Immature natural killer cell (primary cell): ENCODE data around the gene MAP3K4. TPM values are rescaled to one million over a fixed set of nuclear protein-coding genes. Genes with fewer than 3 reads are reported as not detected.

Experiments used
- DNase-seq, 3 donors: peaks; one replicate each; pipeline ENCODE4 v3.0.0; 2022; ENCODE audit warnings: mixed read lengths in 1 of 3
- H3K27ac Mint-ChIP-seq, 6 donors: one replicate each; pipeline ENCODE4 v1.8.0; 2020; ENCODE audit warnings: mixed read lengths in 6 of 6, mild to moderate bottlenecking in 5 of 6, inconsistent platforms in 4 of 6, moderate library complexity in 3 of 6
- H3K27me3 Mint-ChIP-seq, 3 donors: one replicate each; pipeline ENCODE4 v1.8.0; 2020 to 2021; ENCODE audit warnings: low read depth in 3 of 3, mild to moderate bottlenecking in 3 of 3, mixed read lengths in 3 of 3, moderate library complexity in 3 of 3, inconsistent platforms in 1 of 3
- H3K36me3 Mint-ChIP-seq, 3 donors: one replicate each; pipeline ENCODE4 v1.8.0; 2020; ENCODE audit warnings: mixed read lengths in 3 of 3, inconsistent platforms in 2 of 3, mild to moderate bottlenecking in 2 of 3
- H3K4me1 Mint-ChIP-seq, 2 donors: one replicate each; pipeline ENCODE4 v1.8.0; 2020; ENCODE audit warnings: inconsistent platforms in 2 of 2, mild to moderate bottlenecking in 2 of 2, mixed read lengths in 2 of 2, moderate library complexity in 1 of 2
- H3K4me3 Mint-ChIP-seq, 5 donors: one replicate each; pipeline ENCODE4 v1.8.0; 2020; ENCODE audit warnings: mild to moderate bottlenecking in 5 of 5, mixed read lengths in 5 of 5, inconsistent platforms in 3 of 5, moderate library complexity in 3 of 5
- H3K9me3 Mint-ChIP-seq, 6 donors: one replicate each; pipeline ENCODE4 v1.8.0; 2020; ENCODE audit warnings: mild to moderate bottlenecking in 6 of 6, mixed read lengths in 6 of 6, inconsistent platforms in 4 of 6, moderate library complexity in 3 of 6
- polyA plus RNA-seq, 3 donors: library from polyadenylated mRNA; unstranded; fragments of 300-500 nt; fragmentation: Illumina TruSeq; gene quantifications; one replicate each; pipeline ENCODE4 v1.2.3, GENCODE V29; 2021

The MAP3K4 gene
- polyA plus RNA-seq, 3 donors from 2014 or later: 5.2 to 11.2 (median 9.2) TPM

GRCh38 chr6:161127071-161127740, 135.6 kb downstream of the MAP3K4 start:
- Mint-ChIP-seq H3K4me3 (no peak overlapping the region), H3K4me1 (no peaks in the 10 kb centered on the region)

DNA sequence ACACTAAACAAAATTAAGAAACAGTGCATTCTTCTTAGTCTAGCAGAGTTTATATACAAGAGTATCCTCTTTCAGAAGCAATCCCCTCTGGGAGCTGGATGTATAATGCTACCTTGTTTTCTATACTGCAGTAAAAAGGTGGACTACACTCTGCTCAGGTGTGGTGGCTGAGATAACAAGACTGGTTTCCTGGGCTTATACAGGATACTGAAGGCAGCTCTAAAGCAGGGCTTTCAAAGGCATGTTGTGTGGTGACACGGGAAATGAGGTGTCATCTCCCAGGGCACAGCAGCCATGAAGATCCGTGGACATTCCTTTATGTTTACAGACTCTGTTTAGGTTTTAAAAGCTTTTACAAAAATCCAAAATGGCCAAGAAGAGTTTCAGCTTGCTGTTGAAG, 136.7 kb downstream of the MAP3K4 start:
- peaks cover 0 to 10% (median 1%) of the 10 kb centered on the region in 3 donors for H3K27me3 Mint-ChIP-seq
- peaks cover 50 to 63% (median 57%) of the 10 kb centered on the region in 3 donors for H3K36me3 Mint-ChIP-seq
- H3K9me3 Mint-ChIP-seq: peaks cover 11 to 30% (median 21%) of the 10 kb centered on the region in 6 donors
- no peak for DNase-seq
- H3K4me1 Mint-ChIP-seq: no peaks in the 10 kb centered on the region
- no peak overlapping the region for H3K4me3 Mint-ChIP-seq
- no peak overlapping the region for H3K27ac Mint-ChIP-seq

More at GRCh38 chr6:161127071-161127740, 135.6 kb downstream of the MAP3K4 start:
- peak overlapping the region in 1 of 6 donors; percentile 19 for H3K27ac Mint-ChIP-seq
- peaks cover 58 to 70% (median 66%) of the 10 kb centered on the region in 3 donors for H3K36me3 Mint-ChIP-seq
- DNase-seq: no peak
- H3K27me3 Mint-ChIP-seq: peaks cover 0 to 9% (median 1%) of the 10 kb centered on the region in 3 donors
- H3K9me3 Mint-ChIP-seq: peaks cover 13 to 38% (median 24%) of the 10 kb centered on the region in 6 donors

GRCh38 chr6:161128680-161129196, 137.2 kb downstream of the MAP3K4 start:
- Mint-ChIP-seq H3K27me3 (peaks cover 0 to 10% (median 1%) of the 10 kb centered on the region in 3 donors), H3K4me3 (no peak overlapping the region), H3K27ac (peak overlapping the region in 3 of 6 donors; percentile 3 to 51 (median 24)), H3K36me3 (peaks cover 45 to 58% (median 56%) of the 10 kb centered on the region in 3 donors), H3K4me1 (no peaks in the 10 kb centered on the region), H3K9me3 (peaks cover 6 to 25% (median 16%) of the 10 kb centered on the region in 6 donors)
- no peak for DNase-seq

- Mint-ChIP-seq H3K36me3 (peaks cover 40 to 47% (median 42%) of the 10 kb centered on the region in 3 donors), H3K27ac (peak overlapping the region in 1 of 6 donors; percentile 6), H3K4me3 (no peak overlapping the region)
Measured at GRCh38 chr6:161130541-161130940, 139.0 kb downstream of the MAP3K4 start.

DNA sequence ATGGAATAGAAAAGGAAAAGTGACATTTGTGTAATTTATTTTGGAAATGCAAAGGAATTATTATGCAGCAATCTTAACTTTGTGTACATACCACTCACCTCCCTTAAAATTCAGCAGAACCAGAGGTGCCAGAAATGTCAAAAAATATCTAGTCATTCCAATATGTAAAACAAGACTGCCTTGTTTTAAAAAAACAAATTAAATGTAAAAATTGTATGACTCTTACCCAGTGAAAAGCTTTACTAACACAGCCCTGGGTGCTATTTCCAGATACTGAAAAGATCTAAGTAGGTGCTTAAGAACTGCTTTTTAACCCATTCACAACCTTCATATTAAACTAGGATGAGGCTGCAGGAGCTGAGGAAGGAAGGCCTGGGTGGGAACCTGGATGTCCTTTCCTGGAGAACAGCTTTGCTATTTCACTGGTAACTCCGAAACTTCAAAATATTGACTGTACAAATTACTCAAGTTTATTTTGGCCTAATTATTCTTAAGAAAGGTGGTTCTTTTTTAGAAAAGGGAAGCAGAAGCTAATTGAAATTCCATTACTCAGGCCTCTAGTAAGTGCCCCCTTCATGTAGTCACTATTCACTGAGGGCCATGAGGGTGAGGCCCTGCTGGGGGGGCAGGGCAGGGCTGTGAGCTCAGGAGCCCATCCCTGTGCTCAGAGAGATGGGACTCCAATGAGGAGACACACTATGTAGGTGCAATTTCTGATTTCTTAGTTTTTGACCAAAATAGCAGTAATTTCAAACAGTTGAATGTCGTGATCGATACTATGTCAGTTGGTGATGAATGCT, 139.6 kb downstream of the MAP3K4 start:
- Mint-ChIP-seq H3K4me3 (no peak overlapping the region), H3K4me1 (peaks cover 0 to 9% of the 10 kb centered on the region in 2 donors), H3K27ac (no peak overlapping the region)

More at GRCh38 chr6:161130541-161130940, 139.0 kb downstream of the MAP3K4 start:
- peaks cover 0 to 5% of the 10 kb centered on the region in 2 donors for H3K4me1 Mint-ChIP-seq
- peaks cover 0 to 8% (median 1%) of the 10 kb centered on the region in 3 donors for H3K27me3 Mint-ChIP-seq
- no peak for DNase-seq
- H3K9me3 Mint-ChIP-seq: peaks cover 0 to 8% (median 2%) of the 10 kb centered on the region in 6 donors

DNA sequence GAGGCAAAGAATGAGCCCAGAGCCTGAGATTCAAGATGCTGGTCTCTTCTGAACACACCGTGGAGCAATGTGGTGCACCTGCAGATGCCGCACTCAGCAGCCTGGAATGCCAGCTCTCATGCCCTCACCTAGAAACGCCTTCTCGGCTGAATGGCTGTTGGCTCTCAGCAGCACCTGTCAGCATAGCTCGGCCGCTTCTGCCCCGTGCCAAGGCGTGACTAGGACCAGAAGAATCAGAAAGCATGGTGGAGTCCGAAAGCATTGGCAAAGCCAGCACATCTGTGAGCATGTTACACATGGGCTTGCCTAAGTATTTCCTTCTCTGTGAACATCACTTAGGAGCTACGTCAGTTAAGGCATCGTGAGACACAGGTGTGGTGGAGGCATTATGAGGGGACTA, 140.8 kb downstream of the MAP3K4 start:
- no peak overlapping the region for H3K27ac Mint-ChIP-seq
- H3K4me3 Mint-ChIP-seq: no peak overlapping the region
- no peak for DNase-seq
- peaks cover 30 to 40% (median 31%) of the 10 kb centered on the region in 3 donors for H3K36me3 Mint-ChIP-seq
- H3K9me3 Mint-ChIP-seq: no peaks in the 10 kb centered on the region
- peaks cover 0 to 7% (median 3%) of the 10 kb centered on the region in 3 donors for H3K27me3 Mint-ChIP-seq
- peaks cover 0 to 12% of the 10 kb centered on the region in 2 donors for H3K4me1 Mint-ChIP-seq

More for the DNA sequence above, 139.6 kb downstream of the MAP3K4 start:
- Mint-ChIP-seq H3K27me3 (peaks cover 0 to 3% (median 3%) of the 10 kb centered on the region in 3 donors), H3K9me3 (peaks cover 0 to 5% (median 0%) of the 10 kb centered on the region in 6 donors), H3K36me3 (peaks cover 36 to 43% (median 36%) of the 10 kb centered on the region in 3 donors)
- DNase-seq: no peak

- peak overlapping the region in 2 of 6 donors; percentile 43 to 61 for H3K27ac Mint-ChIP-seq
- H3K4me3 Mint-ChIP-seq: no peak overlapping the region
- DNase-seq: no peak
- peaks cover 0 to 7% (median 5%) of the 10 kb centered on the region in 3 donors for H3K27me3 Mint-ChIP-seq
- H3K36me3 Mint-ChIP-seq: peaks cover 18 to 34% (median 28%) of the 10 kb centered on the region in 3 donors
- peaks cover 0 to 12% of the 10 kb centered on the region in 2 donors for H3K4me1 Mint-ChIP-seq
- no peaks in the 10 kb centered on the region for H3K9me3 Mint-ChIP-seq
Measured at GRCh38 chr6:161133963-161134362, 142.4 kb downstream of the MAP3K4 start.

DNA sequence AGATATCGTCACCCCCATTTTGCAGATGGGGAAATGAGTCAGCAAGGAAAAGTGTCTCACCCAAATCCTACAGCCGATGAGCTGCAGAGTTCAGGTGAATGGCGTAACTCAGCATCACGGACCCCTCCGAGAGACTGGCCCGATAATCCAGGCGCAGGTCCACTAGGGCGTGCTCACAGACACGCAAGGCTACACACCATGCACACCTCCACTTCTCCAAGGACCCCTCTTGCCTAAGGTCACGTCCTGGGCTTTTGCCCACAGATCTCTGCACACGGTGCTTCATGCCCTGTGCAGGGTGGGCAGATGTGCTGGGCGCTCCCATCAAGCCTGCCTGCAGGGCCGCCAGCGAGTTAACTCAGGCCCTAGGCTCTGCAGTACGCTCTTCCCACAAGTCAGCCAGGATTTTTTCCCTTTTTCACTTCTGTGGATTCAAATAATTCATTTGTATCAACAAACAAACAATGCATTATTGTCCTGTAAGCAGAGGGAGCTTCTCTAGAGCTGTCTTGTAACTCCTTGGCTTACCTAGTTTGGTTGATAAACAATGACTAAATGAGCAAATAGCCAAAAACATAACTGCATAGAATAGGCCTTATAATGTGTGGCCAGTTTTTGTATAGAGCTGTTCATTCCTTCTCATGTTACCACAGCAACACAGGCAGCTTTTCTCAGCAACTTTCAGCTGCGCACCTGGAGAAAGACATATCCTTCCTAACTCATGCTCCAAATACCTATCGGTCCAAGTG, 143.2 kb downstream of the MAP3K4 start:
- H3K27ac Mint-ChIP-seq: peak overlapping the region in 3 of 6 donors; percentile 68 to 81 (median 72)
- peaks cover 0 to 12% of the 10 kb centered on the region in 2 donors for H3K4me1 Mint-ChIP-seq
- H3K9me3 Mint-ChIP-seq: no peaks in the 10 kb centered on the region
- H3K27me3 Mint-ChIP-seq: peaks cover 0 to 7% (median 4%) of the 10 kb centered on the region in 3 donors
- H3K36me3 Mint-ChIP-seq: peaks cover 10 to 27% (median 24%) of the 10 kb centered on the region in 3 donors
- no peak overlapping the region for H3K4me3 Mint-ChIP-seq
- DNase-seq: no peak

GRCh38 chr6:161135695-161136591, 144.4 kb downstream of the MAP3K4 start:
- H3K27me3 Mint-ChIP-seq: peaks cover 0 to 7% (median 4%) of the 10 kb centered on the region in 3 donors
- peak overlapping the region in 5 of 6 donors; percentile 20 to 73 (median 55) for H3K27ac Mint-ChIP-seq
- peaks cover 7 to 27% (median 15%) of the 10 kb centered on the region in 3 donors for H3K36me3 Mint-ChIP-seq
- peaks cover 0 to 12% of the 10 kb centered on the region in 2 donors for H3K4me1 Mint-ChIP-seq
- DNase-seq: no peak
- no peaks in the 10 kb centered on the region for H3K9me3 Mint-ChIP-seq
- no peak overlapping the region for H3K4me3 Mint-ChIP-seq

DNA sequence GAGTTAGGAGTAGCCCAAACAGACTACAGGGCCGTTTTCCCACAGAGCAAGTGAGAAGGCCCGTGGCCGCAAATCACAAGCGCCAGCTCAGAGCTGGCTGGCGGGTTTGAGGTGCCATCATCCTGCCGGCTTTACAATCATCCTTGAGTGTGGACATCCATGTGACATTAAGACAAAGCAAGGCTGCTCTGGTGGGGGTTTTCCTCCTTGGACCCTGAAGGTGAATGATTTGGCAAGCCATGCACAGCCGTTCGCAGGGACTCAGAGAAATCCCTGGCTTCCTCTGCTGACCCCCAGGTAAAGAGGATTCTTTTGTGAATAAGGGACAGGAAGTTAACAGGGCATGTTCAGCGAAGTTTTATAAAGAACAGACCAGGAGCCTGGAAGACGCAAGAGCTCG, 145.1 kb downstream of the MAP3K4 start:
- peaks cover 3 to 7% (median 4%) of the 10 kb centered on the region in 3 donors for H3K27me3 Mint-ChIP-seq
- no peaks in the 10 kb centered on the region for H3K9me3 Mint-ChIP-seq
- no peak overlapping the region for H3K4me3 Mint-ChIP-seq
- peak overlapping the region in 4 of 6 donors; percentile 20 to 59 (median 40) for H3K27ac Mint-ChIP-seq
- H3K36me3 Mint-ChIP-seq: peaks cover 9 to 31% (median 15%) of the 10 kb centered on the region in 3 donors
- H3K4me1 Mint-ChIP-seq: peaks cover 0 to 12% of the 10 kb centered on the region in 2 donors
- no peak for DNase-seq

- Mint-ChIP-seq H3K27me3 (peaks cover 3 to 7% (median 4%) of the 10 kb centered on the region in 3 donors), H3K27ac (peak overlapping the region in 2 of 6 donors; percentile 4 to 36), H3K9me3 (no peaks in the 10 kb centered on the region), H3K4me3 (no peak overlapping the region), H3K4me1 (peaks cover 0 to 12% of the 10 kb centered on the region in 2 donors), H3K36me3 (peaks cover 12 to 32% (median 18%) of the 10 kb centered on the region in 3 donors)
- no peak for DNase-seq
Measured at GRCh38 chr6:161137320-161137719, 145.8 kb downstream of the MAP3K4 start.
